Fibroblast of mammary gland (primary cell): ENCODE measurements around the gene IL32.

ENCODE experiments used
- DNase-seq: peaks from one replicate; pipeline ENCODE4 v3.0.0-alpha.2; 2010; ENCODE audit warnings: low read depth
- H3K4me3 ChIP-seq: 2 replicates; pipeline ENCODE4 v1.5.1; 2011; ENCODE audit warnings: low read depth, mild to moderate bottlenecking, low read length, moderate library complexity; ENCODE audit not compliant: control insufficient read depth
- CTCF ChIP-seq: conservative IDR thresholded peaks from 2 replicates; pipeline ENCODE4 v1.5.1; 2011; ENCODE audit warnings: low read depth, low read length, inconsistent platforms; ENCODE audit not compliant: control insufficient read depth, insufficient read depth

Gene IL32

GRCh38 chr16:3091551-3091950 lies 26.1 kb downstream of the IL32 start:
- TF ChIP-seq CTCF: no peak
- DNase-seq: no peak
- no peak overlapping the region for H3K4me3 ChIP-seq

- TF ChIP-seq CTCF: no peak
- no peak for DNase-seq
- H3K4me3 ChIP-seq: no peak overlapping the region
Observed at GRCh38 chr16:3092501-3092941, 27.1 kb downstream of the IL32 start.

- no peak overlapping the region for H3K4me3 ChIP-seq
- peak; percentile 53 for DNase-seq
- TF ChIP-seq CTCF: peak; percentile 66
Observed at GRCh38 chr16:3094289-3095027, 29.0 kb downstream of the IL32 start.

- peak; percentile 28 for TF ChIP-seq CTCF
- peak; percentile 24 for DNase-seq
- H3K4me3 ChIP-seq: no peak overlapping the region
Observed at GRCh38 chr16:3095869-3096268, 30.4 kb downstream of the IL32 start.

- TF ChIP-seq CTCF: no peak
- no peak for DNase-seq
- no peak overlapping the region for H3K4me3 ChIP-seq
Observed at GRCh38 chr16:3096362-3096761, 30.9 kb downstream of the IL32 start.

GRCh38 chr16:3097266-3097665 lies 31.8 kb downstream of the IL32 start:
- no peak overlapping the region for H3K4me3 ChIP-seq
- no peak for TF ChIP-seq CTCF
- no peak for DNase-seq
